H1 (cell line): ENCODE results near the gene NOS1AP. TPM values are rescaled to one million over a fixed set of nuclear protein-coding genes. Genes with fewer than 3 reads are reported as not detected.

Experiments used
- CHD2 ChIP-seq: IDR thresholded peaks from 2 replicates; pipeline ENCODE4 v1.6.1; 2012; ENCODE audit warnings: low read length, improper control_type of control experiment
- CHD7 ChIP-seq: fragments of 300-600 bp; sonication (generic); IDR thresholded peaks from 2 replicates; pipeline ENCODE4 v1.7.1; 2012; ENCODE audit warnings: low read length, moderate library complexity, mild to moderate bottlenecking, inconsistent platforms; ENCODE audit not compliant: insufficient replicate concordance
- EP300 ChIP-seq, 2 experiments: IDR thresholded peaks; 1 replicate in 1 of 2; 2 replicates in 1 of 2; pipeline ENCODE4 v1.6.1; 2011 to 2012; ENCODE audit warnings: low read depth in 2 of 2, low read length in 2 of 2, mild to moderate bottlenecking in 2 of 2, borderline replicate concordance in 1 of 2, inconsistent platforms in 1 of 2, moderate library complexity in 1 of 2
- RBBP5 ChIP-seq: IDR thresholded peaks from 2 replicates; pipeline ENCODE4 v1.7.1; 2012; ENCODE audit warnings: low read depth, mild to moderate bottlenecking, inconsistent platforms, low read length, moderate library complexity, borderline replicate concordance
- SP4 ChIP-seq: IDR thresholded peaks from 2 replicates; pipeline ENCODE4 v1.6.1; 2012; ENCODE audit warnings: low read length, inconsistent platforms
- polyA plus RNA-seq, 7 experiments: library from polyadenylated mRNA; depleted of rRNA in 3 of 7; stranded (reverse) in 5 of 7; unstranded in 2 of 7; fragments of >200 nt in 5 of 7; fragments of 200-250 nt in 2 of 7; gene quantifications; 1 replicate in 5 of 7; 2 replicates in 1 of 7; 4 replicates in 1 of 7; pipeline versions ENCODE4 v1.2.1 to v1.2.3, GENCODE V29; 2011 to 2013; ENCODE audit warnings: missing spikeins in 2 of 7, mixed read lengths in 2 of 7
- total RNA-seq: library from RNA; stranded (reverse); fragmentation: NEBNext Ultra II Directional; extraction: Animal tissue kit (Norgen Biotek cat#: 25700); gene quantifications from 2 replicates; pipeline ENCODE4 v1.2.1, GENCODE V29; 2021

The NOS1AP gene
- total and polyA plus RNA-seq, 2 of the 8 experiments (the other 6 are each of a cell fraction or from before 2014, with no cell fraction given) = 2.4 to 12.1 TPM

GRCh38 chr1:162298266-162298665, 228.8 kb downstream of the NOS1AP start (continued):
- TF ChIP-seq CHD7 (no peak), SP4 (no peak), CHD2 (no peak), RBBP5 (no peak), EP300 (IDR thresholded peaks at IDR 0.05; ENCODE audit: borderline replicate concordance in 1 of 2, low read depth in 2 of 2, low read length in 2 of 2) (no peak)
